Esophagus muscularis mucosa (tissue), 3 donors: Measurements from ENCODE around the gene RPS6KA5.

Experiments used
- CTCF ChIP-seq, 3 experiments: fragments of 200-600 bp in 2 of 3; fragments of 450-650 bp in 1 of 3; sonication (generic) in 2 of 3; IDR thresholded peaks; one replicate each; pipeline ENCODE4 v1.5.1; 2017 to 2019; ENCODE audit warnings: antibody characterized with exemption in 3 of 3, mild to moderate bottlenecking in 2 of 3, moderate library complexity in 1 of 3
- EP300 ChIP-seq: sonication (generic); formaldehyde crosslinking; IDR thresholded peaks from one replicate; pipeline ENCODE4 v1.6.1; 2017; ENCODE audit warnings: antibody characterized with exemption

- TF ChIP-seq EP300 (no peak), CTCF (IDR thresholded peaks at IDR 0.05) (no peak)
These were observed 63.5 kb downstream of the RPS6KA5 start for GRCh38 chr14:90996967-90997366.
